HAP-1 (cell line): ENCODE results near the gene GYS2.
"Not testable (repeated sequence)": the region's sequence is repeated elsewhere in the genome, so short reads cannot be mapped to it uniquely, and the experiment has no call there.

Experiments used
- DNase-seq, 2 experiments: peaks; one replicate each; pipeline ENCODE4 v3.0.0-alpha.2; 2016 to 2020; ENCODE audit warnings: low spot score in 2 of 2
- H3K27me3 ChIP-seq: fragments of 250-450 bp; sonication (Bioruptor Pico); 2 replicates; pipeline ENCODE4 v1.5.1; 2020; ENCODE audit warnings: low read depth, mild to moderate bottlenecking, moderate library complexity
- H3K36me3 ChIP-seq: fragments of 250-450 bp; sonication (Bioruptor Pico); replicated peaks from 2 replicates; pipeline ENCODE4 v1.5.1; 2020; ENCODE audit warnings: mild to moderate bottlenecking
- H3K4me1 ChIP-seq: fragments of 250-450 bp; sonication (Bioruptor Pico); 2 replicates; pipeline ENCODE4 v1.5.1; 2020; ENCODE audit warnings: mild to moderate bottlenecking
- H3K4me3 ChIP-seq: fragments of 250-450 bp; sonication (Bioruptor Pico); 2 replicates; pipeline ENCODE4 v1.5.1; 2020; ENCODE audit warnings: mild to moderate bottlenecking, moderate library complexity
- H3K9me3 ChIP-seq: fragments of 250-450 bp; sonication (Bioruptor Pico); 2 replicates; pipeline ENCODE4 v1.5.1; 2020; ENCODE audit warnings: mild to moderate bottlenecking, moderate library complexity
- in situ Hi-C: fragments of 300-500 bp; cut with MboI; formaldehyde crosslinking; loops from 3 replicates; pipeline ENCODE4 v1.14.3; 2020; ENCODE audit warnings: low sequenced_read_pairs, inconsistent platforms, mixed read lengths

Gene GYS2

DNA sequence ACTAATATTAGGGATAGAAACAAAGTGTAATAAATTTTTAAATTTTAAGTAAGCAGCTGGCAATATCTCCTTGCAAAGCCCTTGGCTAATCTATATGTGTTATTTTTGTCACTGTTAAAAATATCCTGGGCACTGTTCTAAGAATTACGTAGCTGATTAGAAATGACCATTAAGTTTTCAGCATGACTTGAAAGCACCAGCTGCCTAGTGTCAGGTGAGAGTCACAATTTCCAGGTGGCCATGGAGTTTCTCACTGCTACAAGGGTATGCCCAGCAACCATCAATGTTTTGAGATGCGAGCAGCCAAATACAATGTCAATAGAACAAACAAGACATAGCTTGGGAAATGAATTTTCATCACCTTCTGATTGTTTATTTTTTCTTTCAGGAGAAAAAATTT, 23.3 kb upstream of the GYS2 start:
- Histone ChIP-seq H3K9me3 (no peaks in the 10 kb centered on the region), H3K4me3 (no peak overlapping the region), H3K4me1 (no peaks in the 10 kb centered on the region), H3K36me3 (peaks cover 2% of the 10 kb centered on the region; the same call in 1 of the 2 replicates), H3K27me3 (no peaks in the 10 kb centered on the region)
- in situ Hi-C loops: no loop called here
- DNase-seq: no peak

DNA sequence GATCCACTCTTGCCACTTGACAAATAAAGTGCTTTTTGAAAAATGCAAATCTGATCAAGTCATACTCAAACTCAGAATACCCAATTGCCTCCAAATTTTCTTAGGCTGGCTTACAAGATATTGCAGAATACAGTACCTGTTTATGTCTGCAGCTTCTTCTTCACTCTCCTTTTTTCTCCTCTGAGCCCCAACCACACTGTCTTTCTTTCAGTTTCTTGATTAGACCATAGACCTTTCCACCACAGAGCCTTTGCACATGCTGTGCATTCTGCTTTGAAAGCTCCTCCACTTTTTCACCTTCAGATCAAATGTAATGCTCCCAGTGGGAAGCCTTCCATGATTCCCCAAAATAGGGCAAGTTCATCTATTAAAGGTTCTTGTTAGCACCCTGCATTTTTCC, 13.9 kb upstream of the GYS2 start:
- H3K4me3 ChIP-seq: no peak overlapping the region
- H3K9me3 ChIP-seq: no peaks in the 10 kb centered on the region
- H3K4me1 ChIP-seq: no peaks in the 10 kb centered on the region
- 0 out of 2 replicates have a peak, but pooled peaks cover 2% of the 10 kb centered on the region for H3K27me3 ChIP-seq
- in situ Hi-C loops: no loop called here
- no peaks in the 10 kb centered on the region for H3K36me3 ChIP-seq
- DNase-seq: no peak

DNA sequence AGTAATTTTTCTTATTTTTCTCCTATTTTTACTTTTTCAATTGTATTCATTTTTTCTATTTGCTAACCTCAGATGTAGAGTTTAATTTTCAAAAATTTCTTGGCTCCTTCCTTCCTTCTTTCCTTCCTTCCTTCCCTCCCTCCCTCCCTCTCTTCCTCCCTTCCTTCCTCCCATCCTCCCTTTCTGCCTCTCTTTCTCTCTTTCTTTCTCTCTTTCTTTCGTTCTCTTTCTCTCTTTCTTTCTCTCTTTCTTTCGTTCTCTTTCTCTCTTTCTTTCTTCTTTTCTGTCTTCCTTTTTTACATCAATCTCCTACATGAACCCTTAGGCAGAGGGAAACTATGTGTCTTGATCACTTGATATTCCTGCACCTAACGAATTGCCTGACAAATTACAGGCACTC, 12.4 kb upstream of the GYS2 start:
- in situ Hi-C loops: no loop called here
- H3K36me3 ChIP-seq: no peaks in the 10 kb centered on the region
- H3K27me3 ChIP-seq: peaks cover 2% of the 10 kb centered on the region; the same call in 1 of the 2 replicates
- DNase-seq: no peak
- no peaks in the 10 kb centered on the region for H3K9me3 ChIP-seq
- H3K4me1 ChIP-seq: no peaks in the 10 kb centered on the region
- no peak overlapping the region for H3K4me3 ChIP-seq

DNA sequence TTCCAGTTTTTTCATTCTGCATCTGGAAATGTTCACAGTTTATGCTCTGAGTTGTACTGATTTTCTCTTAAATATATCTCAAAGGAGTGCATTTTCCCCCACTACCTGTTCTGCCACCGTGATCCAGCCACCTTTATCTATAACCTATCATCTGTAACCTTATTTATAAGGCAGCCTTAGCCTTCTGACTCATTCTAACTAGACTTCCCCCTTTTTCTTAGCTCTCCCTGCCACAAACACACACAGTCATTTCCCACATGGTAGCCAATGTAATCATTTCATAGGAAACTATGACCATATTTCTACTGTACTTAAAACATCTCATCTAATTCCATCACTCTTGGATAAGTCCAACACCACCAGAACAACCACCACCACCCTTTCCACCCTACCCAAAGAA, 10.8 kb upstream of the GYS2 start:
- no peaks in the 10 kb centered on the region for H3K36me3 ChIP-seq
- H3K4me1 ChIP-seq: no peaks in the 10 kb centered on the region
- H3K9me3 ChIP-seq: no peaks in the 10 kb centered on the region
- in situ Hi-C loops: no loop called here
- H3K4me3 ChIP-seq: no peak overlapping the region
- H3K27me3 ChIP-seq: peaks cover 2% of the 10 kb centered on the region; the same call in 1 of the 2 replicates
- no peak for DNase-seq

DNA sequence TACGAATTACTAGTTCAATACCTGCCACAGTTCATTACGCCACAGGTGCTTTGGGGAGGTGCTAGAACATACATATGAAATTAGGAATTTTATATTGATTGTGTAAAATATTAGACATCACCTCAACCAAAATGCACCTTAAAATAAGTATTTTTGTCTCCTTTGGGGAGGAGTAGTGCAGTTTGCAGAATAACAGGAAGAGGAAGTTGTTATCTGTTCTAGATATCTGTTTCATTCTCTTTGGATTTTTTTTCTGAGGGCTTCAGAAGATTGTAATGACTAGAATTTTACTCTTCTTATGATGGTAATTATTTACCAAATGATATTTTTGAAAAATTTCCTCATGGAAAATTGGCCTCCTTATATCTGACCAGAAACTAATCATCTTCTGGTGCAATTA, 9.9 kb upstream of the GYS2 start:
- Histone ChIP-seq H3K4me3 (no peak overlapping the region), H3K4me1 (no peaks in the 10 kb centered on the region), H3K9me3 (no peaks in the 10 kb centered on the region), H3K27me3 (peaks cover 2% of the 10 kb centered on the region; the same call in 1 of the 2 replicates), H3K36me3 (no peaks in the 10 kb centered on the region)
- DNase-seq: no peak
- in situ Hi-C loops: no loop called here

DNA sequence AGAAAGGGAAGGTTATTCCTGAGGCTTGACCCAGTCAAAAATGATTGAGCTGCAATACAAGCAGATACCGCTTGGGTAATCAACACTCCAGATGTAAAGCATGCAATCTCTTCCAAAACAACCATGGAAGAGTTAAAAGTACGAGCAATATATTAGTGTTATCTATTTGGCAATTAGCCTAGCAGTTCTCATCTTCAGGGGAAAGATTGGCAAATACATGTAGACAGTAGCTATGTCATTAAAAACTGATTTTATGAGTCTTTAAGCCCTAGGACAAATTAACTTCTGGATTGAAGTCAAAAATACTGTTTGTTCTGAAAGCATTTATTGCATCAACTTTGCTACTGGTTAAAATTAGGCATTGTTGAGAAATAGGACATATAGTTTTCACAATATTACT, 9.3 kb upstream of the GYS2 start:
- H3K36me3 ChIP-seq: no peaks in the 10 kb centered on the region
- no peak for DNase-seq

DNA sequence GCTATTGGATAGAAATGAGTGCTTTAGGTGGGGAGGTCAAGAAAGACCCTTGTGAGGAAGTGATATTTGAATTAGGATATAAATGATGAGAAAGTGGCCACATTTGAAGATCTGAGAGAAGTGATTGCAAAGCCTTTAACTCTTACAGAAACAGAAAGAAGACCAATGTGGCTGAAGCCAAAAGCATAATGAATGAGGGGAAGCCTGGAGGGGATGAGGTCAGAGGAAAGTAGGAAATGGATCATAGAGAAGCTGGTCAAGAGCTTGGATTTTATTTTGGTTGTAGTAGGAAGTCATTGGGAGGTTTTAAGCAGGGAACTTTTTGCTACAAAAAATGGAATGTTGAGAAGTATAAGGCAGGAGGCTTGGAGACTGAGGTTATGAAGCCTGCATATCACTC, 3.5 kb upstream of the GYS2 start:
- Histone ChIP-seq H3K4me1 (no peaks in the 10 kb centered on the region), H3K9me3 (no peaks in the 10 kb centered on the region), H3K27me3 (peaks cover 2% of the 10 kb centered on the region; the same call in 1 of the 2 replicates), H3K36me3 (no peaks in the 10 kb centered on the region), H3K4me3 (no peak overlapping the region)
- in situ Hi-C loops: no loop called here
- DNase-seq: no peak

More for the DNA sequence above, 9.3 kb upstream of the GYS2 start:
- Histone ChIP-seq H3K27me3 (peaks cover 2% of the 10 kb centered on the region; the same call in 1 of the 2 replicates), H3K9me3 (no peaks in the 10 kb centered on the region), H3K4me3 (no peak overlapping the region), H3K4me1 (no peaks in the 10 kb centered on the region)
- in situ Hi-C loops: no loop called here

DNA sequence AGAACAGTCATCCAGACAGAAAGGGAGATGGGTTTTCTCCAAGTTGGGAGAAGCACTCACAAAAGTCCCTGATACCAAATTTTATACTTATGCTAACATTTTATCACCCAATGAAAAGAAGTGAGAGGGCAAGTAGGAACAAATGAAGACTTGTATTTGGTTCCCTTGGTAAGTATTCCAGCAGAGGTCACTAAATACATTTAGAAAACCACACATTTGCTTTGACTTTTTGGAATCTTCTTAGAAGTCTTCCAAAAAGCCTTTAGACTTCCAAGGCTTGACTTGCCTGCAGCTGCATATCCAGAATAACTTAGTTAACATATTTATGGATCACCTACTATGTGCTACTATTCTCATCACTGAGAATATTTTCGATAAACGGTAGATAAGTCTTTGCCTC, 3.1 kb upstream of the GYS2 start:
- peaks cover 2% of the 10 kb centered on the region; the same call in 1 of the 2 replicates for H3K27me3 ChIP-seq
- H3K4me1 ChIP-seq: no peaks in the 10 kb centered on the region
- no peak for DNase-seq
- in situ Hi-C loops: no loop called here
- H3K36me3 ChIP-seq: no peaks in the 10 kb centered on the region
- no peaks in the 10 kb centered on the region for H3K9me3 ChIP-seq
- H3K4me3 ChIP-seq: no peak overlapping the region

DNA sequence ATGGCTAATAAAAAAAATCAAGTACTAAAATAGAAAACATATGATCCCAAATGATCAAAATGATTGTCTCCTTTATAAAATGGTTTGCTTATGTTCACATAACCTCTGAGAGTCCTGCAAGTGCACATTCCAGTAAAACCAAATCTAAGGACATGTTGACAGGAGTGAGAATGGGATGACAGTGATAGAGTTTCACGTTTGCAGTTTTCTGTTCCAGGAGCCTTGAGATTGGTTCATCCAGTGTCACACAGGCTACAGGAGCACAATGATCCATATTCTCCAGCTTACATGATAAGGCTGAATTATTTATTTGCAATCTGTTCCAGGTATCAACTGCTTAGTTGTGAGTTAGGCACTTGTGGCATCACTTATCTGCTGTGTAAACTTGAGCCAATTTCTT, 1.5 kb upstream of the GYS2 start:
- in situ Hi-C loops: no loop called here
- H3K4me3 ChIP-seq: no peak overlapping the region
- no peaks in the 10 kb centered on the region for H3K4me1 ChIP-seq
- peaks cover 5% of the 10 kb centered on the region for H3K27me3 ChIP-seq
- H3K36me3 ChIP-seq: no peaks in the 10 kb centered on the region
- DNase-seq: no peak
- H3K9me3 ChIP-seq: no peaks in the 10 kb centered on the region

DNA sequence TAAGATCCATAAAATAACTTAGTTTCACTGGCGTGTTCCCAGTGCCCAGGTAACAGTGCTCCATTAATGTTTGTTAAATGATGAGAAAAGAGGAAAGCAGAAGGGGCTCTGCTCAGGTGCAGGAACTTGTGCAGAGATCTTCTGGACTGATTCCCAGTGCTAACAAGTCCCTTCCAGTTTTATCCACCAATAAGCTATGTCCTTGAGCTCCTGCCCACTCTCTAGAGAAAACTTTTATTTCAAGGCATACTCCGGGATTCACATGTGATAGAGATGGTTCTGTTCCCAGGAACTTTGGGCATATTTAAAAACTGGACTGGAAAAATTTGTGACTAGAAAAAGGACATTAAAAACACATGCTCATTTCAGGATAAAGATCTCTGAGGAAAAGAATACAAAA, 1.9 kb downstream of the GYS2 start:
- no peak overlapping the region for H3K4me3 ChIP-seq
- DNase-seq: no peak
- no peaks in the 10 kb centered on the region for H3K36me3 ChIP-seq
- no peaks in the 10 kb centered on the region for H3K9me3 ChIP-seq
- peaks cover 5% of the 10 kb centered on the region for H3K27me3 ChIP-seq
- no peaks in the 10 kb centered on the region for H3K4me1 ChIP-seq
- in situ Hi-C loops: no loop called here

DNA sequence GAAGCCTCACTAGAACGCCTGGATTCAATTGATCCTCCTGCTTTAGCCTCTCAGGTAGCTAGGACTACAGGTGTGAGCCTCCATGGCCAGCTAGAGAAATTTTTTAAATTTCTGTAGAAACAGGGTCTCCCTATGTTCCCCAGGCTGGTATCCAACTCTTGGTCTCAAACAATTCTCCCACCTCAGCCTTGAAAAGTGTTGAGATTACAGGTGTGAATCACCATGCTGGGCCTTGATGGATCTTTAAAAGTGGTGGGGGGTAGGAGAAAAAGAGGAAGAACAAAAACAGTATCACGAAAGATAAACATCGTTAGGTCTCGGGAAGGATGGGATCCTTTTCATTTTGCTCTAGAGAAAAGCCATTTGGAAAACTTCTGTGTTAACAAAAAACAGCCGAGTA, 4.5 kb downstream of the GYS2 start:
- in situ Hi-C loops: no loop called here
- Histone ChIP-seq H3K9me3 (no peaks in the 10 kb centered on the region), H3K4me1 (no peaks in the 10 kb centered on the region), H3K27me3 (peaks cover 9% of the 10 kb centered on the region), H3K4me3 (no peak overlapping the region), H3K36me3 (no peaks in the 10 kb centered on the region)
- no peak for DNase-seq

DNA sequence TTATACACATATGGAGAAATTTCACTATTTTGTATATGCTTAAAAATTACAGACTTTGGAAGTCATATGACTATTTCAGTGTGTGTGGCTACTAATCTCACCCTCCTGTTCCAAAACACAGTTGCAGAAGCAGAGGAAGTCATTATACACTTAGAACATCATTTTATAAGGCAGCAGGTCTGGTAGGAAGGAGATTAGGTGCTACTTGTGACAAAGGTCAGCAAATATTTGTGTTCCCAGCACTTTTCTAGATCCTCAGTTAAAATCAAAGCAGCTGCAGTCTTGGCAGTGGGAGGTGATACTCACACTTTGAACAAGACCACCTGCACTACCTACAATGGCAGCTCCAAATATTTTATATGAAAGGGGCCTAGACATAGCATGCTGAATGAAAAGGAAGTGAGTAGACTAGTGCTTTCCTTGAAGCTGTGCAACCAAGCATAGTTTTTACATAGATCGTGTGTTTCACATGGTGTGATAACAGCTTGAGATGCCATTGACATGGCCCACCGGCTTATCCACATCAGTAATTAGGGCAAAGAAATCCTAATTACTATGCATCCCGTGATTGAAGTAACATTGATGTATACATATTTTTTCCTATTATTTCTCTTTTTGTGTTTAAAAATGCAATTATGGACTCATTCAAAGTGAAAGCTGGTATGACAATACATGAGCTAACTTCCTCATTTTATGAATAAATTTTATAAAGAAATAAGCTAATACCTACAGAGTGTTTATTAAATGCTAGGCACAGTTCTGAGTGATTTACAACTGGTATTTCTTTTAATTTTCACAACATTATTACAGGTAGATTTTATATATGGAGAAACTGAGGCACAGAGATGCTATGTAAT, 5.3 kb downstream of the GYS2 start:
- Histone ChIP-seq H3K27me3 (peaks cover 9% of the 10 kb centered on the region), H3K9me3 (no peaks in the 10 kb centered on the region), H3K36me3 (no peaks in the 10 kb centered on the region), H3K4me1 (no peaks in the 10 kb centered on the region), H3K4me3 (no peak overlapping the region)
- in situ Hi-C loops: no loop called here
- no peak for DNase-seq

DNA sequence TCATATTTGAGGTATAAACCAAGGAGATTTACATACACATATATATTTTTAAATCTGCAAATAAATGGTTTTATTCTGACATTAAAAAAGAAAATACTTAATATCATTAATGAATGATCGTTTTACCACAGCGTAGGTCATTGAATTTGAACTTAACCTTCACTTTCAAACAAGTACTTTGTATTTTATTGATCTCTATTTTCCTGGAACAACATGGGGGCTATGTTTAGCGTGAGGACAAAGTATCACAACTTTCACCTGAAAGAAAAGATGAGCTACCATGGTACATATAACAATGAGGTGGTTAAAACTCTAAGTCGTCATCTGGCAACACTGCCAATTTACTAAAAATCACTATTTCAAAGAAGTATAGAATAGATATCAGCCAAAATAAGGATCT, 6.0 kb downstream of the GYS2 start:
- no peaks in the 10 kb centered on the region for H3K36me3 ChIP-seq
- no peaks in the 10 kb centered on the region for H3K4me1 ChIP-seq
- DNase-seq: no peak
- H3K4me3 ChIP-seq: no peak overlapping the region
- H3K9me3 ChIP-seq: no peaks in the 10 kb centered on the region
- H3K27me3 ChIP-seq: peaks cover 9% of the 10 kb centered on the region
- in situ Hi-C loops: no loop called here

DNA sequence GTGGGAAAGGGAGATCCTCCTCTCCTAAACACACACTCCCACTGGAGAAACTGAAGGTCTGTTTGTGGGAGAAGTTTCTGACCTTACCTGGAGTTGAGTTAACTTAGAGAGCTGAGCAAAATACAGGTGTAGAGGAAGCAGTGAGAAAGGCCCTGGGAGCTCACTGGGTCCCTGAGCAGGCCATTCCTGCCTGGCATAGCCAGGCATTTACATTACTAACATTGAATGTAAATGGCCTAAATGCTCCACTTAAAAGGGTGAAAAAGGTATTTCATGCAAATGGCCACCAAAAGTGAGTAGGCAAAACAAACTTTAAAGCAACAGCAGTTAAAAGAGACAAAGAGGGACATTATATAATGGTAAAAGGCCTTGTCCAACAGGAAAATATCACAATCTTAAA, 9.3 kb downstream of the GYS2 start:
- H3K4me1 ChIP-seq, H3K4me3 ChIP-seq, in situ Hi-C loops, DNase-seq, H3K36me3 ChIP-seq, H3K27me3 ChIP-seq, H3K9me3 ChIP-seq: not testable (repeated sequence)

DNA sequence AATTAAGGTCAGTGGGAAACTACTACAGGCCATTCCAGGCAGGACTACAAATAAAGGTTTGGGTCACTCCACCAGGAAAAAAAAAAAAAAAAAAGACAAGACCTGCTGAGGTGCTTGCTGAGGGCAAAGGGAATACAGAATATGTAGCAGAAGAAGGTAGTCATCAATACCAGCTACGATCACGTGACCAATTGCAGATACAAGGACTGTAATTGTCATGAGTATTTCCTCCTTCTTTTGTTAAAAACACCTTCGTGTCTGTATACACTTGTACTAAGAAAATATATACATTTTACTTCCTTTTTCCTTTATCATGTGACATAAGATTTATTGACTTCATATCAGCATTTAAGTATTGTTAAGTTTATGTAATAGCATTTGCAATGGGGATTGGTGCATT, 19.2 kb downstream of the GYS2 start:
- no peak overlapping the region for H3K4me3 ChIP-seq
- H3K4me1 ChIP-seq: no peaks in the 10 kb centered on the region
- no peaks in the 10 kb centered on the region for H3K27me3 ChIP-seq
- H3K9me3 ChIP-seq: no peaks in the 10 kb centered on the region
- no peak for DNase-seq
- in situ Hi-C loops: no loop called here
- H3K36me3 ChIP-seq: no peaks in the 10 kb centered on the region
